Measurements from ENCODE around the gene TSPY1.
"Not testable (repeated sequence)": the region's sequence is repeated elsewhere in the genome, so short reads cannot be mapped to it uniquely, and the experiment has no call there.

Gene TSPY1, protein sequence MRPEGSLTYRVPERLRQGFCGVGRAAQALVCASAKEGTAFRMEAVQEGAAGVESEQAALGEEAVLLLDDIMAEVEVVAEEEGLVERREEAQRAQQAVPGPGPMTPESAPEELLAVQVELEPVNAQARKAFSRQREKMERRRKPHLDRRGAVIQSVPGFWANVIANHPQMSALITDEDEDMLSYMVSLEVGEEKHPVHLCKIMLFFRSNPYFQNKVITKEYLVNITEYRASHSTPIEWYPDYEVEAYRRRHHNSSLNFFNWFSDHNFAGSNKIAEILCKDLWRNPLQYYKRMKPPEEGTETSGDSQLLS

DNA sequence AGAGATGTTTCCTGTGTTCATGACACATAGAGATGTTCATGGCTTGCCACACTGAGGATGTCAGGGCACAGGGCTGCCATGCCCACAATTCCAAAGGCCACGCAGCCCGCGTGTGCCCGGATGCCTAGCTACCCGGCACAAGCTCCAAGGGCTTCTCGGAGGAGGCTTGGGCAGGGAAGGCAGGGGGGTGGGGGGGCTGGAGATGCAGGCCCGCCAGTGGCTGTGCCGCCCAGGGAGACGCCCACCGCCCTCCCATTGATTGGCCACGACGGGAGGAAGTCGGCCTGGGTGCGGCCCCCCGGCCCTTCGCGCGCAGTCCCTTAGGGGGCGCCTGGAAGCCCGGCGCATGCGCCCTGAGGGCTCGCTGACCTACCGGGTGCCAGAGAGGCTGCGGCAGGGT lies at the start of gene TSPY1:
TSPY1 (plus strand) TSS at position 301 of the 400 bp plus-strand sequence; CDS start at position 347, 46 bp downstream.
- not testable (repeated sequence) for DNase-seq

DNA sequence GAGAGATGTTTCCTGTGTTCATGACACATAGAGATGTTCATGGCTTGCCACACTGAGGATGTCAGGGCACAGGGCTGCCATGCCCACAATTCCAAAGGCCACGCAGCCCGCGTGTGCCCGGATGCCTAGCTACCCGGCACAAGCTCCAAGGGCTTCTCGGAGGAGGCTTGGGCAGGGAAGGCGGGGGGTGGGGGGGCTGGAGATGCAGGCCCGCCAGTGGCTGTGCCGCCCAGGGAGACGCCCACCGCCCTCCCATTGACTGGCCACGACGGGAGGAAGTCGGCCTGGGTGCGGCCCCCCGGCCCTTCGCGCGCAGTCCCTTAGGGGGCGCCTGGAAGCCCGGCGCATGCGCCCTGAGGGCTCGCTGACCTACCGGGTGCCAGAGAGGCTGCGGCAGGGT lies 20.2 kb downstream of the TSPY1 start, which contains the start of gene TSPY9:
TSPY9 (plus strand) TSS at position 301 of the 400 bp plus-strand sequence; CDS start at position 347, 46 bp downstream.
- not testable (repeated sequence) for DNase-seq

DNA sequence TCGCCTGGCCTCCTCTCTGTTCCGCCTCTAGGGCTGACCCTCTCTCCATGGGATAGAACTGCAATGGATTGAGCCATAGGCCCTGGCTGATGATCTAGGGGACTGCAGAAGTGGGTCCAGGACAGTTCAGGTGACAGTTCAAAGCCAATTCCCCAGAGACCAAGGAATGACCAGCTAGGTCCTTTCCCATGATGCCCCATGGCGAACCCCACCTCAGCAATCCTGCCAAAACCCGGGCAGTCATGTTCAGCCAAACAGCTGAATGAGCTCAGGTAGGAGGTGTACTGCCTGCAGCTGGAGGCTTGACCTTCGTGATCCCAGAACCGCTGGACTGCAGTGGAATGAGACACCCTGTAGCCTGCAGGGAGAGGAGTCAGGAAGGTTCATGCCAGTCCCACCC lies 37.6 kb downstream of the TSPY1 start:
- DNase-seq = not testable (repeated sequence)

DNA sequence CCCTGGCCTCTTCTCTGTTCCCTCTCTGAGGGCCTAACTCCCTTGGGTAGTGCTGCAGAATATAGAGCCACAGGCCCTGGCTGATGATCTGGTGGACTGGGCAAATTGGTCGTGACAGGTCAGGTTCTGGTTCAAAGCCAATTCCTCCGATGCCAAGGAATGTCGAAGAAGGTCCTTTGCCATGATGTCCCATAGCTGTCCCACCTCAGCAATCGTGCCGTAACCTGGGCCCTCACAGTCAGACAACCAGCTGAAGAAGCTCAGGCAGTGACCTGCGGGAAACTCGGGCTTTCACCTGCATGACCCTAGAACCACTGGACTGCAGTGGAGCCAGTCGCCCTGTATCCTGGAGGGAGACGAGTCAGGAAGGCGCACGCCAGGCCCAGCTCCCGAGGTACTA lies 49.5 kb downstream of the TSPY1 start:
- peak in 1 of 6 experiments; percentile 0 for DNase-seq
